ENCODE data around the gene NME2. TPM values are rescaled to one million over a fixed set of nuclear protein-coding genes. Genes with fewer than 3 reads are reported as not detected.

The NME2 gene
- total RNA-seq, 2 experiments from 2014 or later: 942 to 954 TPM

DNA sequence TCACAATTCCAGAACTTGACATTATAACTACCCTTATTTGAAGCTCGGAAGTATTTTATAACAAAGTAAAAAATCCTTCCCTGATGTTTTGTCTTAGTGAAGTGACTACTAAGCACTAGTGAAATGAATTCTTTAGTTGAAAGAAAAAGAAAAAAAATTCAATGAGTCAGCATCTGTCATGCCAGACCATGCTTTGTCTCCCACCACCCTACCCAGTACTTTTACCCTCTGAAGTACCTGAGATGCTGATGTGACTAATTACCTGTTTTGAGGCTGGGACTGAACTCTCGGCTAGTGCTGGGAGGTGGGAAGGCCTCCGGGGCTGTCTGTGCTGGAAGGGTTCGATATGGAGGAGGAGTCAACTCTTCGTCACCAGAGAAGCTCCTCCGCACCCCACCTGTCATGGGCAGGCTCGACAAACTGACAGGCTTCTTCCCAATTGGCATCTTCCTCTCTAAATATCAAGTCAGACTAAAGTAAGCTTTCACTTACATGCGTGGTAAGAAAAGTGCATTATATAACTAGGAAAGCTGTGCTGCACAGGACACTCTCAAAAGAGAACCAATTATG is 19.6 kb downstream of the NME2 start:
- POLR2A ChIA-PET: interaction anchor here (0.6 kb wide), 1 partner anchor 133 kb away, joined by 4 read pairs; no protein-coding TSS in a partner anchor
- CTCF ChIA-PET: no interaction called here

DNA sequence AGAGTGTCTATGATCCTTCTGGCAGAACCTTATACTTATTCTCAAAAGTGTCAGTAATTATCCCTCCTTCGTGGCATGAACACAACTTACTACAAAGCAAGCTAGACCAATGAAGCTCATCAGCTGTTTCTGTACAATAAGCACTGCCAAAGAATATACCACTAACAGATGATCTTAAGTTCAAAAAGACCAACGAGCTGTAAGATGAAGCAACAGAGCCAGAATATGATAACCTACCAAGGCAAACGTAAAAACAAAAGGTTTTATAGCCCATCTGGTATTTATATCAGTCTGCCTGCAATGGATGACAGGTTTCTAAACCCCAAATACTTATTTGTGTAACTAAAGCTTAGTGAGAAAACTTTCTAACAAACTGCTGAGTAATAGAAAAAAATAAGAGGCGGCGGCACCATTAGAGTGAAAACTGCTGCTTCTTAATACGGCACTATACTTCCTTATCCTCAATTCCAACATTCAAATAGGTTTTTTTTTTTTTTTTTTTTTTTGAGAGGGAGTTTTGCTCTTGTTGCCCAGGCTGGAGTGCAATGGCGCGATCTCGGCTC is 22.1 kb downstream of the NME2 start:
- ChIA-PET POLR2A (interaction anchor here (0.8 kb wide), 1 partner anchor 118 kb away, joined by 4 read pairs; no protein-coding TSS in a partner anchor), CTCF (interaction anchor here (0.7 kb wide), 1 partner anchor 17 kb away, joined by 5 read pairs; no protein-coding TSS in a partner anchor)

GRCh38 chr17:51189162-51189561 is 23.0 kb downstream of the NME2 start:
- POLR2A ChIA-PET: no interaction called here
- CTCF ChIA-PET: no interaction called here

- ChIA-PET CTCF (no interaction called here), POLR2A (no interaction called here)
Measured at GRCh38 chr17:51189628-51190027, 23.4 kb downstream of the NME2 start.

- ChIA-PET CTCF (no interaction called here), POLR2A (no interaction called here)
Measured at GRCh38 chr17:51191895-51192294, 25.7 kb downstream of the NME2 start.

DNA sequence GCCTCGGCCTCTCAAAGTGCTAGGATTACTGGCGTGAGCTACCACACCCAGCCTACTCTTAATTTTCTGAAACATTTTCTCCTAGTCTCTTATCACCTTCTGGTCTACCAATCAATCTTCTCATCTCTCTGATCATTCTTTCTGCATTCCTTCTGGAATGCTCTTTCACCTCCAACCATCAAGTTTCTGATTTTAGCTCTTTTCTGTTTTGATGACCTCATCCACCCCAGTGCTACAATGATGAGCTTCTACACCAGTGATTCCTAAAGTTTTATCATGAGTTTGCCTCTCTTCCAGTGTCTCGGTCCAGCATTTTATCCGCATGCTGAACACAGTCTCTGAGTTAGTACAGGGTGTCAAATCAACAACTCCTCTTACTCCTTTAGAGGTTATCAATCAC is 31.5 kb downstream of the NME2 start:
- CTCF ChIA-PET: no interaction called here
- POLR2A ChIA-PET: no interaction called here

- POLR2A ChIA-PET: no interaction called here
- CTCF ChIA-PET: no interaction called here
Measured at GRCh38 chr17:51200295-51200694, 34.1 kb downstream of the NME2 start.

DNA sequence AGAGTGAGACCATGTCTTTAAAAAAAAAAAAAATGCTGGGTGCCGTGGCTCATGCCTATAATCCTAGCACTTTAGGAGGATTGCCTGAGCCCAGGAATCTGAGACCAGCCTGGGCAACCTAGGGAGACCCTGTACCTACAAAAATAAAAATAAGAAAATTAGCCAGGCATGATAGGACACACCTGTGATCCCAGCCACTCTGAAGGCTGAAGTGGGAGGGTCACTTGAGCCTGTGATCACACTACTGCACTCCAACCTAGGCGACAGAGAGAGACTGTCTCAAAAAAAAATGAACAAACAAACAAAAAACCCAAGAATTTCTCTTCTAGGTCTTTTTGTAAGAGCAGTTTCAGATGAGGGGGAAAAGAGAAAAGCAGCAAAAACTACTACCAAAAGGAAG is 34.6 kb downstream of the NME2 start:
- ChIA-PET POLR2A (no interaction called here), CTCF (no interaction called here)

DNA sequence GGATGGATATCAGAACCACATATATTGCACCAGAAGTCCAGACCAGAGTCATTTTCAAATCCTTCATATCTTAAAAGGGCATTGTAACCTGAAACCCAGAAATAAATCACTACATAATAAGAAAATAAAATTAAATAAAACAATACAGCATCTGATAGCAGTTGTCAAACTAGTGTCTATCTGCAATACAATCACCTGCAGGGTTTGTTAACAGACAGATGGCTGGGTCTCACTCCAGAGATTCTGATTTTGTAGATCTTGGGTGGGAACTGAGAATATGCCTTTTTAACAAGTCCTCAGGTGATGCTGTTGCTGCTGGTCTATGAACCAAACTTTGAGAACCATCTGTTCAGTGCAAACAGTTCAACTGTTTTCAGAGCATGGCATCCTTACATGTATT is 37.6 kb downstream of the NME2 start:
- POLR2A ChIA-PET: no interaction called here
- CTCF ChIA-PET: no interaction called here

DNA sequence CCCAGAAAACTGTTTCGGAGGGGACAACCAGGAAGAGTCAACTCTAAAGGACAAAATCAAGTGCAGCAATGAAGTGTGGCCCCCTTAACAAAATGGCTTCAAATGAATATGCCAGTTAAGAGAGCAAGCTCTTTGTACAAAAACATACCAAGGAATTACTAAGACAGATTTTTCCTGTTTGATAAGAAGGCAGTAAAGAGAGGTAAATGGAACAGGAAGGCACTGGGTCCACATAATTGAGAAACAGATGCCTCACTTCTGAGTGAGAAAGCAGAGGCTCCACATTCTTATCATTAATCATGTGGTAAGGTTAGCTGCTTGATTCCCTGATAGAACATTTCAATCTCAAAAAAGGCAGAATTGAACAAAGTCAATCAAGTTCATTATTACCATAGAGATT is 48.7 kb downstream of the NME2 start:
- CTCF ChIA-PET: no interaction called here
- POLR2A ChIA-PET: no interaction called here

- ChIA-PET POLR2A (no interaction called here), CTCF (no interaction called here)
Measured at GRCh38 chr17:51217946-51218345, 51.7 kb downstream of the NME2 start.

GRCh38 chr17:51221322-51221721 is 55.1 kb downstream of the NME2 start:
- ChIA-PET CTCF (interaction anchor here (0.6 kb wide), 1 partner anchor 369 kb away, joined by 3 read pairs; no protein-coding TSS in a partner anchor), POLR2A (no interaction called here)

Other genes with a start within 250 kb of the NME2 start
- gene SPAG9, start 45.5 kb upstream of the NME2 start, total RNA-seq: 10 to 100 TPM; 42.0 to 42.8 TPM
- 100 to 1,000 TPM; 450 to 454 TPM for gene NME1, start 12.9 kb upstream of the NME2 start, total RNA-seq
- 1 to 10 TPM; 7.1 to 8.6 TPM for gene MBTD1, start 93.6 kb downstream of the NME2 start, total RNA-seq
- 10 to 100 TPM; 72.1 to 84.5 TPM for gene UTP18, start 94.1 kb downstream of the NME2 start, total RNA-seq